GM10266 (cell line): Measurements from ENCODE around the gene MACROD1.

Source experiments
- DNase-seq: peaks from one replicate; pipeline ENCODE4 v3.0.0; 2012; ENCODE audit errors: extremely low spot score
- CTCF ChIP-seq: IDR thresholded peaks from 2 replicates; pipeline ENCODE4 v1.5.1; 2012; ENCODE audit warnings: mild to moderate bottlenecking, low read depth; ENCODE audit not compliant: control insufficient read depth, insufficient read depth; ENCODE audit errors: missing control alignments

The MACROD1 gene

GRCh38 chr11:64150481-64151239, 15.3 kb downstream of the MACROD1 start:
- TF ChIP-seq CTCF: no peak
- DNase-seq: no peak

- TF ChIP-seq CTCF: no peak
Observed at GRCh38 chr11:64150051-64150450, 15.9 kb downstream of the MACROD1 start.

GRCh38 chr11:64148917-64149617, 16.8 kb downstream of the MACROD1 start:
- TF ChIP-seq CTCF: no peak
- no peak for DNase-seq

More at GRCh38 chr11:64150051-64150450, 15.9 kb downstream of the MACROD1 start:
- no peak for DNase-seq

GRCh38 chr11:64148226-64148916, 17.5 kb downstream of the MACROD1 start:
- peak; percentile 86 for TF ChIP-seq CTCF
- peak; percentile 85 for DNase-seq

GRCh38 chr11:64146036-64146955, 19.6 kb downstream of the MACROD1 start:
- TF ChIP-seq CTCF: peak; percentile 78
- DNase-seq: peak; percentile 82

- DNase-seq: no peak
- no peak for TF ChIP-seq CTCF
Observed at GRCh38 chr11:64144587-64145472, 21.1 kb downstream of the MACROD1 start.
